ENCODE data around the gene GMNN.
"Not testable (repeated sequence)": the region's sequence is repeated elsewhere in the genome, so short reads cannot be mapped to it uniquely, and the experiment has no call there.

DNA sequence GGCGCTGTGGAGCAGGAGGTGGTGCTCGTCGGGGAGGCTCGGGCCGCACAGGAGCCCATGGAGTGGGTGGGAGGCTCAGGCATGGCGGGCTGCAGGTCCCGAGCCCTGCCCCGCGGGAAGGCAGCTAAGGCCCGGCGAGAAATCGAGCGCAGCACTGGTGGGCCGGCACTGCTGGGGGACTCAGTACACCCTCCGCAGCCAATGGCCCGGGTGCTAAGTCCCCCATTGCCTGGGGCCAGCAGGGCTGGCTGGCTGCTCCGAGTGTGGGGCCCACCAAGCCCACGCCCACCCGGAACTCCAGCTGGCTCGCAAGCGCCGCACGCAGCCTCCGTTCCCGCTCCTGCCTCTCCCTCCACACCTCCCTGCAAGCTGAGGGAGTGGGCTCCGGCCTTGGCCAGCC is 8.8 kb upstream of the GMNN start:
- TF ChIP-seq CTCF (IDR thresholded peaks at IDR 0.05; ENCODE audit: low read length); EZH2 (optimal IDR thresholded peaks at IDR 0.05; ENCODE audit: low read depth, low read length): not testable (repeated sequence)
